SK-N-SH (cell line): ENCODE data around the gene ZNF407. TPM values are rescaled to one million over a fixed set of nuclear protein-coding genes. Genes with fewer than 3 reads are reported as not detected.

Experiments used
- CTCF ChIA-PET: fragments of 300-600, 350-600 bp; formaldehyde crosslinking; extraction: SDS; loops from one replicate; lab custom pipeline; 2021; lab: Yijun Ruan, JAX
- POLR2A ChIA-PET: fragments of 350-600 bp; sonication (Branson Sonifier 250); formaldehyde crosslinking; extraction: SDS; loops from one replicate; lab custom pipeline; 2020; ENCODE audit warnings: antibody characterized with exemption, inconsistent platforms; lab: Yijun Ruan, JAX
- DNase-seq: peaks from one replicate; pipeline ENCODE4 v3.0.0; 2012
- H2AFZ ChIP-seq: fragments of 200-600 bp; sonication (generic); 2 replicates; pipeline ENCODE4 v1.8.1; 2016; ENCODE audit warnings: antibody characterized with exemption, mild to moderate bottlenecking, low read depth
- H3F3A ChIP-seq: fragments of 200-600 bp; sonication (generic); replicated peaks from 2 replicates; pipeline ENCODE3; 2016; ENCODE audit warnings: antibody characterized with exemption, mild to moderate bottlenecking; ENCODE audit not compliant: insufficient read depth
- H3K27ac ChIP-seq, 2 experiments: fragments of 200-500 bp in 1 of 2; fragments of 200-600 bp in 1 of 2; sonication (Bioruptor generic) in 1 of 2; sonication (generic), shearing (Covaris generic) in 1 of 2; 2 replicates each; pipeline versions ENCODE4 v1.5.1 to v1.6.1; 2014 to 2016; ENCODE audit warnings: low read depth in 2 of 2, inconsistent platforms in 1 of 2, low read length in 1 of 2, mild to moderate bottlenecking in 1 of 2, mixed read lengths in 1 of 2
- H3K27me3 ChIP-seq: fragments of 200-600 bp; sonication (generic), shearing (Covaris generic); 2 replicates; pipeline ENCODE4 v1.6.1; 2016; ENCODE audit warnings: mixed run types; ENCODE audit not compliant: insufficient read depth
- H3K36me3 ChIP-seq, 2 experiments: fragments of 200-500 bp in 1 of 2; fragments of 200-600 bp in 1 of 2; sonication (Bioruptor generic) in 1 of 2; sonication (generic) in 1 of 2; replicated peaks in 1 of 2; 2 replicates each; pipeline versions ENCODE3 to v1.5.1; 2014 to 2016; ENCODE audit warnings: low read length in 1 of 2, mild to moderate bottlenecking in 1 of 2; ENCODE audit not compliant: insufficient read depth in 2 of 2, control insufficient read depth in 1 of 2
- H3K4me1 ChIP-seq, 2 experiments: fragments of 200-500 bp in 1 of 2; fragments of 200-600 bp in 1 of 2; sonication (Bioruptor generic) in 1 of 2; sonication (generic), shearing (Covaris generic) in 1 of 2; 2 replicates each; pipeline versions ENCODE4 v1.5.1 to v1.6.1; 2014 to 2016; ENCODE audit warnings: low read depth in 1 of 2, low read length in 1 of 2, mixed run types in 1 of 2; ENCODE audit not compliant: insufficient read depth in 2 of 2, control insufficient read depth in 1 of 2
- H3K4me2 ChIP-seq: fragments of 200-600 bp; sonication (generic), shearing (Covaris generic); 2 replicates; pipeline ENCODE4 v1.6.1; 2017; ENCODE audit warnings: mixed run types
- H3K4me3 ChIP-seq, 2 experiments: fragments of 200-500 bp in 1 of 2; fragments of 200-600 bp in 1 of 2; sonication (Bioruptor generic) in 1 of 2; sonication (generic), shearing (Covaris generic) in 1 of 2; 2 replicates each; pipeline versions ENCODE4 v1.5.1 to v1.8.1; 2014 to 2016; ENCODE audit warnings: low read depth in 2 of 2, inconsistent platforms in 1 of 2, low read length in 1 of 2, mild to moderate bottlenecking in 1 of 2, mixed read lengths in 1 of 2, moderate library complexity in 1 of 2
- H3K79me2 ChIP-seq: fragments of 200-600 bp; sonication (generic); 2 replicates; pipeline ENCODE4 v1.8.1; 2017; ENCODE audit warnings: mild to moderate bottlenecking; ENCODE audit not compliant: insufficient read depth
- H3K9ac ChIP-seq: fragments of 200-600 bp; sonication (generic); 2 replicates; pipeline ENCODE4 v1.6.1; 2017; ENCODE audit warnings: mixed run types
- H3K9me2 ChIP-seq: fragments of 200-600 bp; sonication (generic); 2 replicates; pipeline ENCODE4 v1.6.1; 2017; ENCODE audit warnings: mixed run types
- H3K9me3 ChIP-seq: fragments of 200-600 bp; sonication (generic); 2 replicates; pipeline ENCODE4 v1.6.1; 2017; ENCODE audit warnings: mixed run types, mild to moderate bottlenecking, moderate library complexity
- H4K20me1 ChIP-seq: fragments of 200-600 bp; sonication (generic); 2 replicates; pipeline ENCODE4 v1.6.1; 2017; ENCODE audit warnings: mild to moderate bottlenecking, mixed run types; ENCODE audit not compliant: insufficient read depth
- CHD2 ChIP-seq: fragments of 150-350 bp; IDR thresholded peaks from 2 replicates; pipeline ENCODE4 v1.6.1; 2018; ENCODE audit warnings: low read length; ENCODE audit not compliant: partially characterized antibody
- CTCF ChIP-seq: fragments of 200-600 bp; sonication (generic); IDR thresholded peaks from 2 replicates; pipeline ENCODE4 v1.6.1; 2017; ENCODE audit warnings: antibody characterized with exemption, mild to moderate bottlenecking, moderate library complexity
- EP300 ChIP-seq, 2 experiments: IDR thresholded peaks; 2 replicates each; pipeline versions ENCODE4 v1.4.0 to v1.6.1; 2012; ENCODE audit warnings: borderline replicate concordance in 1 of 2, low read depth in 1 of 2, low read length in 1 of 2
- FOSL2 ChIP-seq: IDR thresholded peaks from 2 replicates; pipeline ENCODE4 v1.4.0; 2012; ENCODE audit warnings: low read depth, mild to moderate bottlenecking, moderate library complexity, borderline replicate concordance
- GABPA ChIP-seq: IDR thresholded peaks from 2 replicates; pipeline ENCODE4 v1.4.0; 2012; ENCODE audit warnings: low read depth, mild to moderate bottlenecking
- GATA2 ChIP-seq: sonication (generic); formaldehyde crosslinking; IDR thresholded peaks from 2 replicates; pipeline ENCODE4 v1.5.0; 2020; ENCODE audit warnings: mild to moderate bottlenecking, missing genetic modification reagents
- IRF3 ChIP-seq: fragments of 150-350 bp; IDR thresholded peaks from 2 replicates; pipeline ENCODE4 v1.6.1; 2016; ENCODE audit warnings: mild to moderate bottlenecking, low read depth, low read length
- MXI1 ChIP-seq: IDR thresholded peaks from 2 replicates; pipeline ENCODE4 v1.6.1; 2012; ENCODE audit warnings: mild to moderate bottlenecking, low read depth, low read length, improper control_type of control experiment
- NFIC ChIP-seq: IDR thresholded peaks from 2 replicates; pipeline ENCODE4 v1.4.0; 2012; ENCODE audit warnings: borderline replicate concordance
- PBX3 ChIP-seq: IDR thresholded peaks from 2 replicates; pipeline ENCODE4; 2012
- RAD21 ChIP-seq: IDR thresholded peaks from 2 replicates; pipeline ENCODE4 v1.6.1; 2012; ENCODE audit warnings: mild to moderate bottlenecking, low read length
- USF2 ChIP-seq: fragments of 150-350 bp; IDR thresholded peaks from 2 replicates; pipeline ENCODE4 v1.6.1; 2017; ENCODE audit warnings: antibody characterized with exemption, low read length, low read depth, borderline replicate concordance
- WGBS: methylation state at CpG from one replicate; pipeline ENCODE4 v1.1.6; 2017; ENCODE audit warnings: low lambda C conversion rate; 5-methylcytosine and 5-hydroxymethylcytosine counted together
- polyA plus RNA-seq, 3 experiments: library from polyadenylated mRNA; depleted of rRNA; stranded (reverse); fragments of >200 nt; gene quantifications; 2 replicates each; pipeline ENCODE4 v1.2.3, GENCODE V29; 2012

Gene ZNF407
- polyA plus RNA-seq, 1 of the 3 experiments (the other 2 are of a cell fraction) = 2.6 TPM

- peak overlapping the region; percentile 35; the same call in 1 of the 2 replicates for H2AFZ ChIP-seq
- CTCF ChIA-PET = interaction anchor here (0.6 to 3.1 kb wide), 13 partner anchors 10 to 158 kb away, joined by 3 to 12 read pairs (median 4); no protein-coding TSS in a partner anchor
- H3K79me2 ChIP-seq = no peaks in the 10 kb centered on the region
- peaks cover 0 to 10% of the 10 kb centered on the region in 2 experiments for H3K36me3 ChIP-seq
- H3K4me3 ChIP-seq = no peak overlapping the region; a peak in 1 of 4 replicates
- peaks cover 5% of the 10 kb centered on the region for H3F3A ChIP-seq
- no peaks in the 10 kb centered on the region for H3K27me3 ChIP-seq
- peak overlapping the region; percentile 32; the same call in 1 of the 2 replicates for H3K4me2 ChIP-seq
- POLR2A ChIA-PET = no interaction called here
- no peaks in the 10 kb centered on the region for H4K20me1 ChIP-seq
- peaks cover 0 to 7% of the 10 kb centered on the region in 2 experiments; a peak in 1 of 4 replicates for H3K4me1 ChIP-seq
- no peaks in the 10 kb centered on the region for H3K9me3 ChIP-seq
- TF ChIP-seq CHD2 (no peak), PBX3 (no peak), RAD21 (peak; percentile 22), EP300 (IDR thresholded peaks at IDR 0.05; ENCODE audit: borderline replicate concordance in 1 of 2, low read depth in 1 of 2, low read length in 1 of 2) (no peak), CTCF (peak; percentile 62), IRF3 (no peak), USF2 (no peak), FOSL2 (no peak), NFIC (no peak), MXI1 (no peak), GATA2 (no peak), GABPA (no peak)
- TF ChIP-seq, all 33 proteins: peak for 2
- Histone ChIP-seq H3K27ac (peak overlapping the region in 1 of 2 experiments; percentile 64; a peak in 2 of 4 replicates), H3K9me2 (no peaks in the 10 kb centered on the region), H3K9ac (no peak overlapping the region)
- 96% methylated on average over 5 of the region's 7 CpGs for WGBS
- DNase-seq = peak; percentile 29
These were observed 221.9 kb downstream of the ZNF407 start for GRCh38 chr18:74819433-74820059.
